22Rv1 (cell line): Measurements from ENCODE around the gene OVOL1.

Experiments used
- H3K27ac ChIP-seq: fragments of 450-650 bp; 2 replicates; pipeline ENCODE4 v1.5.1; 2017
- ZFX ChIP-seq: fragments of 450-650 bp; IDR thresholded peaks from 2 replicates; pipeline ENCODE4 v1.6.1; 2017; ENCODE audit warnings: antibody characterized with exemption, borderline replicate concordance
- TF ChIP-seq, protein P1 (sequence below): fragments of 450-650 bp; IDR thresholded peaks from 2 replicates; pipeline ENCODE4 v1.5.1; 2017; ENCODE audit warnings: mild to moderate bottlenecking

OVOL1 gene

DNA sequence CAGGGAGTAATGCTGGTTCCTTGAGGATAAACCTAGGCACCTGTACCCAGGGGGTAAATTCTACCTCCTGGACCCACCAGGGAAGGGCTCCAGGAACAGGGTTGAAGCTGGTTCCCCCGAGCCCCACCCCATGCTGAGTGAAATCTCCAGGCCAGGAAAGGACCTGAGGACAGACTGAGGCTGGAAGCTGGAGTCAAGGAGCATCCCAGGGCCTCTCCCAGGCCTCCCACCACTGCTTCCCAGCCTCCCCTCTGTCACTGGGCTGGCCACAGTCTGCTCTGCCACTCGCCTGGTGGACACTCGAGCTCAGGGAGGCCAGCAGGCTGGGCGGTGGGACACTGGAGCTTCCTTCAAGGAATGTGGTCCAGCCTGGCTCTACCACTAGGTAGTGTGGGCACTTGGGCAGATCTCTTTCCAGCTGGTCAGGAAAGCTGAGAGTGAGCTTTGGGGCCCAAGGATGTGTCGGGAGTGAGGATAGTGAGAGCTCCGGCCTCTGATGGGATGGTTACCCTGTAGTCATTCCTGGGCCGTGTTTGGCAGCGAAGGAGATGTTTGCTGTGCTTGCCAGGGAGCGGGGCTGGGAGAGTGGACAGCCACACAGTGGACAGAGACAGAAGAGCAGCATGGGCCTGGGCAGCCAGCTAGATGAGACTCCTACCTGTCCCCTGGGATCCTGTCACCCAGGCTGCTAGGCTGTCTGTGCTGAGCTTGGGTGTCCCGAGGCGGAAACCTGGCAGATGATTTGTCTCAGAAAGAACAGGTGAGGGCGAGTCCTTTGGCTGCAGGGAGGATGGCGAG, 3.4 kb downstream of the OVOL1 start:
- TF ChIP-seq, protein P1, sequence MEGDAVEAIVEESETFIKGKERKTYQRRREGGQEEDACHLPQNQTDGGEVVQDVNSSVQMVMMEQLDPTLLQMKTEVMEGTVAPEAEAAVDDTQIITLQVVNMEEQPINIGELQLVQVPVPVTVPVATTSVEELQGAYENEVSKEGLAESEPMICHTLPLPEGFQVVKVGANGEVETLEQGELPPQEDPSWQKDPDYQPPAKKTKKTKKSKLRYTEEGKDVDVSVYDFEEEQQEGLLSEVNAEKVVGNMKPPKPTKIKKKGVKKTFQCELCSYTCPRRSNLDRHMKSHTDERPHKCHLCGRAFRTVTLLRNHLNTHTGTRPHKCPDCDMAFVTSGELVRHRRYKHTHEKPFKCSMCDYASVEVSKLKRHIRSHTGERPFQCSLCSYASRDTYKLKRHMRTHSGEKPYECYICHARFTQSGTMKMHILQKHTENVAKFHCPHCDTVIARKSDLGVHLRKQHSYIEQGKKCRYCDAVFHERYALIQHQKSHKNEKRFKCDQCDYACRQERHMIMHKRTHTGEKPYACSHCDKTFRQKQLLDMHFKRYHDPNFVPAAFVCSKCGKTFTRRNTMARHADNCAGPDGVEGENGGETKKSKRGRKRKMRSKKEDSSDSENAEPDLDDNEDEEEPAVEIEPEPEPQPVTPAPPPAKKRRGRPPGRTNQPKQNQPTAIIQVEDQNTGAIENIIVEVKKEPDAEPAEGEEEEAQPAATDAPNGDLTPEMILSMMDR = no peak
- no peak for TF ChIP-seq ZFX
- H3K27ac ChIP-seq = peak overlapping the region; percentile 63; the same call in 1 of the 2 replicates

DNA sequence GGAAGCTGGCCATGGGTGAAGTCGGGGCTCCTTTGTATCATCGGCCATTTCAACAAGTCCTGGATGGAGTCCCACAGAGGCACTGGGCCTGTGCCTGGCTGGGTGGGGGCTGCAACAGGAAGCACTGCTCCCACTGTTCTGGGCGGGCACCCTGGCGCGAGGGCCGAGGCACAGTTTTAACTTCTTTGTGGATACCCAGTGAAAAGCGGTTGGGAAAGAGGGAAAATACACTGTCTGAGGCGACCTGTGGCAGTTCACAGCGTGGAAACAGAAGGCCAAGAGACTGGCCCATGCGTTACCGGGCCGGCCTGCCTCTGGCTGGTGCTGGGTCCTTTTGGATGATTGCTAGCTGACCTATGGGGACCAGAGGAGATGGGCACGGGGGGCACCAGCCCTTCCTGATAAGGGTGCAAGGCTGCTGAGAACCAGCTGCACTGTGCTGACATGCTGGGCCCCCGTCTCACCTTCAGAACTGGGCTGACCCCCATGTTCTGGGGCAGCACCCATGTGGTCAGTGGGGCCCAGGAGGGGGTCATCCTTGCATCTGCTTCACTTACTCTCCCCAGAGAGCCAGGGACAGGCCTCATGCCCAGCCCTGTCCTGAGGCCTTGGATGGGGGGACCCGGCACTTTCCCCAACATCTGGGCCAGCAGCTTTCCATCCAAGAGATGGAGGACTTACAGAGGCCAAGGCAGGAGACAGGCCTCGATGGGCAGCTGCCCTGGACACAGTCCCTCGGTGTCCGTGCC, 4.2 kb downstream of the OVOL1 start:
- peak overlapping the region; percentile 27; the same call in 1 of the 2 replicates for H3K27ac ChIP-seq
- TF ChIP-seq ZFX = no peak
- TF ChIP-seq, protein P1 = no peak

DNA sequence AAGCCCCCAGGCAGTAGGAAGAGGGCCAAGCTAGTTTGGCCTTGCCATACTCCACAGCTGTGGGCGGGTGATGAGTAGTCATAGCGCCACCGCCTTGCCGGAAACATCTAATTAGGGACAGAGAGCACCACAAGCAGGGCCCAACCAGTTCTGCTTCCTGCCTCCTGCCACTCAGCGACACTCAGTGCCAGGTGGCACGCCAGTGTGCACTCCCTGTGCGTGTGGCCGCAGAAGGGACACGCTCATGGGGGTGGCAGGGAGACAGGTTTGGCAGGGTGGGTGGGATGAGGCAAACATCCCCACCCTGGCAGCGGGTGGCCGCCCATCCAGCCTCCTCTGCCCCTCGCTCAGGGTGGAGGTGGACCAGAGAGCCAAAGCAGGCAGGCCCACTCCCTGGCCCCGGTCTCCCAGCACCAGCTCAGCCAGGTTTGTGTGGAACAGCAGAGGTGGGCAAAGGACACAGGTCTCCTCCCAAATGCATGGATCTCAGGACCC, 4.9 kb downstream of the OVOL1 start:
- H3K27ac ChIP-seq = peak overlapping the region; percentile 27; the same call in 1 of the 2 replicates
- TF ChIP-seq ZFX = no peak
- TF ChIP-seq, protein P1 = no peak

DNA sequence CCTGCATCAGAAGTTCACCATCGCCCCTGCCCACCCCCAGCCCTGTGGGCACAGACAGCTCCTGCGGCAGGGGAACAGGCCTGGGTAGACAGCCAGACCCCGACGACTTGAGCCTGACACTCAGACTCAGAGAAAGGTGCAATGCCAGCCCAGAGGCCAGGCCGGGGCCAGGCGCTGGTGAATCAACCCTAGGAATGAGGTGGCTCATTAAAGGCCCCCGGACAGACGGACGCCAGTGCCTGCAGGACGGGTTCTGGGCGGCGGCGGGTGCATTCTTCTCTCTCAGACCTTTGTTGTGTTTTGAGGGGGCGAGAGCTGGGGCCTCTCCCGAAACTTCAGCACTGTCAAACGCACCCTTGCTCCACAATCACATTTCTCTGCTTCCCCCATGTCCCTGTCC, 5.6 kb downstream of the OVOL1 start:
- TF ChIP-seq, protein P1 = no peak
- no peak for TF ChIP-seq ZFX

DNA sequence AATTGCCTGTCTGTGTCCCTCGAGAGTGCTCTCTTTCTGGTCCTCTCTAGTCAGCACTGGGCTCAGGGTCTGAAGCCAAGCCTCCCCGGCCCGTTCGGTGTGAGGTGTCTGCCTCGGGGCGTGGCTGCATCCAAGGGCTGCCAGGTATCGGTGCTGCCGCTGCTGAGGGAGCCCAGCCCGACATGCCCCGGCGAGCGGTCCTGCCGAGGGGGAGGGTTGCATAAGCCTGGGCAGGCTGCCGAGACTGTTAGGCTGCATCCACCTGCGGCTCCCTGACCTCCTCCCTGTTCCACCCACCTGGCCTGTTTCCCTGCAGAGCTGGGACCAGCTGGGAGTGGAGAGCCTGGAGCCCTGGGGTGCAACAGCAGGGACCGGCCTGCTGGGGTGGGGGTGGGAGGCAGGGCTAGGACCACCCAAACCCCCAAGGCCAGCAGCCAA, 6.3 kb downstream of the OVOL1 start:
- no peak overlapping the region for H3K27ac ChIP-seq
- TF ChIP-seq, protein P1 = no peak
- no peak for TF ChIP-seq ZFX

More for the DNA sequence above, 5.6 kb downstream of the OVOL1 start:
- H3K27ac ChIP-seq = no peak overlapping the region

DNA sequence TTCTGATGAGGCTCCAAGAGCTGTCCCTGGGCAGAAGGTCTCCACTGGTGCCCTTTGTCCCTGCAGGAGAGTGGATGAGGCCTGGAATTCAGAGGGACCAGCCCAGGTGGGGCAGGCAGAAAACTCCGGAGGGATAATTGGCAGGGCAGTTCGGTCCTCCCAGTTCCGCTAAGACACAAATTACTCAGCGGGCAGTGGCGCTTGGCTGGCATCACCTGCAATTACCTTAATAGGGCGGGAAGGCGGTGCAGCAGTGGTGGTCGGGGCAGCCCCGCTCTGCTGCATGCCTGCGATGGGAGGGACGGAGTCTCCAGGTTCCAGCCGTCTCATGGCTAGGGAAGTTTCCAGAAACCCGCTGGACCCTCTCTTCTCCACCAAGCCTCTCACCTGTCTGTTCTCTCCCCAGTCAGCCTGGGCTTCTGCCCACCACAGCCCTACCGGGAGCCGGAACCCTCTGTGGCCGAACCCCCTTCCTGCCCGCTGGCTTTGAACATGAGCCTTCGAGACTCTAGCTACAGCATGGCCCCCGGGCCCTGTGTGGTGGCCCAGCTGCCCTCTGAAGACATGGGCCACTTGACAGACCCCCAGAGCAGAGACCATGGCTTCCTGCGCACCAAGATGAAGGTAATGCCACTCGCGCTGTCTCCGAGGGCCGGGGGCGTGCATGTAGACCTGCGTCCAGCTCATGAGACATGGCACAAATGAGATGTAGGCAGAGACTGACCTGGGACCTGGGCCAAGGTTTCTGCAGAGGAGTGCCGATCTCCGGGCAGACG, 7.0 kb downstream of the OVOL1 start:
- no peak overlapping the region for H3K27ac ChIP-seq
- no peak for TF ChIP-seq ZFX
- TF ChIP-seq, protein P1 = no peak
